Measurements from ENCODE around the gene PCAT6.

DNA sequence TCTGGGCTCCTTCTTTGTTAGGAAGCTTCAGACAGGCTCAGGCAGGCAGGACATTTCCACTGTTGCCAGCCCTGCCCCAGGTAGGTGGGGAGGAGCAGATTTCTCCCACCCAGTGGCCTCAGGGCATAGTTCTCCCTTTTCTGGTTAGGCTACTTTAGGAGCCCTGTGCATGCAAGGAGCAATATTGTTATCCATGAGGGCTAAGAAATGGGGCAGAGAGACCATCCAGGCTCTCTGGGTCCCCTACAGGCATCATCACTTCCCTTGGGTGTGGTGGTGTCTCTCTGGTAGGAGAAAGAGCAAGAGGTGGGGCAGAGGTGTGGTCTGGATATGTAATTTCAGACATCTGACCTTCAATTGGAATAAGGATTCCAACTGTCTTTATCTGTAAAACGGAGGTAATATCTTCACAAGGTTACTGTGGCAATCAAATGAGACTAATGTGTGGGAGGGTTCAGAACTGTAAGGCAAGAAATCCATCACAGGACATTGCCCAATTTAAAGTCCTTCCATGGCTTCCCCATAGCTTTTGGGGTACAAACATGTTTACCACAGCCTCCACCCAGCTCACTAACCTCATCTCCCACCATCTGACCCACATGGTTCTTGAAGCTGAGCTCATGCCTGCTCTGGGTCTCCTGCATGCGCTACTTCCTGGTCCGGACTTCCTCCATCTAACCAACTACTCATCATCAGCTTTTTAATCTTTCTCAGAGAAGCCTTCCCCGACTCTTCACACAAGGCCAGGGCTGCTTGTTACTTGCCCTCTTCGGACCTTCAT, 26.1 kb downstream of the PCAT6 start:
- TF ChIP-seq, protein P1, sequence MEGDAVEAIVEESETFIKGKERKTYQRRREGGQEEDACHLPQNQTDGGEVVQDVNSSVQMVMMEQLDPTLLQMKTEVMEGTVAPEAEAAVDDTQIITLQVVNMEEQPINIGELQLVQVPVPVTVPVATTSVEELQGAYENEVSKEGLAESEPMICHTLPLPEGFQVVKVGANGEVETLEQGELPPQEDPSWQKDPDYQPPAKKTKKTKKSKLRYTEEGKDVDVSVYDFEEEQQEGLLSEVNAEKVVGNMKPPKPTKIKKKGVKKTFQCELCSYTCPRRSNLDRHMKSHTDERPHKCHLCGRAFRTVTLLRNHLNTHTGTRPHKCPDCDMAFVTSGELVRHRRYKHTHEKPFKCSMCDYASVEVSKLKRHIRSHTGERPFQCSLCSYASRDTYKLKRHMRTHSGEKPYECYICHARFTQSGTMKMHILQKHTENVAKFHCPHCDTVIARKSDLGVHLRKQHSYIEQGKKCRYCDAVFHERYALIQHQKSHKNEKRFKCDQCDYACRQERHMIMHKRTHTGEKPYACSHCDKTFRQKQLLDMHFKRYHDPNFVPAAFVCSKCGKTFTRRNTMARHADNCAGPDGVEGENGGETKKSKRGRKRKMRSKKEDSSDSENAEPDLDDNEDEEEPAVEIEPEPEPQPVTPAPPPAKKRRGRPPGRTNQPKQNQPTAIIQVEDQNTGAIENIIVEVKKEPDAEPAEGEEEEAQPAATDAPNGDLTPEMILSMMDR (IDR thresholded peaks at IDR 0.05), result peak in 1 of 6 experiments; percentile 38
- no peak for TF ChIP-seq POLR2A (IDR thresholded peaks at IDR 0.05)
